ENCODE results near the gene ARL2.
A peak's percentile ranks its signal among the peaks of the same experiment; 100 is the strongest.

ARL2 gene

GRCh38 chr11:65065851-65066250 lies 51.9 kb downstream of the ARL2 start:
- Histone ChIP-seq H3K36me3 (ENCODE audit: control insufficient read depth in 4 of 4, insufficient read depth in 4 of 4, low read length in 3 of 4) (no peaks in the 10 kb centered on the region), H3K4me3 (ENCODE audit: control insufficient read depth in 1 of 7, extremely low read depth in 1 of 7, insufficient read depth in 4 of 7, low read depth in 2 of 7, low read length in 6 of 7) (no peak overlapping the region), H3K9me3 (ENCODE audit: control extremely low read depth in 1 of 5, control insufficient read depth in 4 of 5, insufficient read depth in 2 of 5, low read depth in 1 of 5, low read length in 4 of 5) (no peaks in the 10 kb centered on the region), H3K27me3 (replicated peaks in 2 of 5; ENCODE audit: control insufficient read depth in 4 of 5, insufficient read depth in 5 of 5, low read length in 4 of 5) (no peaks in the 10 kb centered on the region), H3K4me1 (ENCODE audit: control extremely low read depth in 1 of 4, control insufficient read depth in 4 of 4, insufficient read depth in 4 of 4, low read length in 3 of 4) (peaks cover 0 to 2% (median 0%) of the 10 kb centered on the region in 4 experiments), H3K27ac (ENCODE audit: insufficient read depth in 1 of 2, low read depth in 1 of 2, low read length in 2 of 2, poor library complexity in 1 of 2, severe bottlenecking in 2 of 2) (no peak overlapping the region)
- POLR2A ChIA-PET, result interaction anchor here (0.6 kb wide), 1 partner anchor 1436 kb away, joined by 4 read pairs; no protein-coding TSS in a partner anchor
- no peak for DNase-seq
- WGBS (ENCODE audit: insufficient coverage), result 100% methylated on average over 3 of the region's 7 CpGs
- CTCF ChIA-PET, result interaction anchor here (0.6 to 2.9 kb wide), 4 partner anchors 9 to 37 kb away, joined by 3 to 7 read pairs (median 4); no protein-coding TSS in a partner anchor

GRCh38 chr11:65066315-65066714 lies 52.4 kb downstream of the ARL2 start:
- no peaks in the 10 kb centered on the region for H3K27me3 ChIP-seq (replicated peaks in 2 of 5; ENCODE audit: control insufficient read depth in 4 of 5, insufficient read depth in 5 of 5, low read length in 4 of 5)
- no peaks in the 10 kb centered on the region for H3K9me3 ChIP-seq (ENCODE audit: control extremely low read depth in 1 of 5, control insufficient read depth in 4 of 5, insufficient read depth in 2 of 5, low read depth in 1 of 5, low read length in 4 of 5)
- no peak for DNase-seq
- POLR2A ChIA-PET, result interaction anchor here (0.6 kb wide), 1 partner anchor 1435 kb away, joined by 4 read pairs; no protein-coding TSS in a partner anchor
- CTCF ChIA-PET, result interaction anchor here (1.3 to 2.9 kb wide), 3 partner anchors 9 to 11 kb away, joined by 3 to 7 read pairs (median 4); no protein-coding TSS in a partner anchor
- peaks cover 0 to 2% (median 0%) of the 10 kb centered on the region in 4 experiments for H3K4me1 ChIP-seq (ENCODE audit: control extremely low read depth in 1 of 4, control insufficient read depth in 4 of 4, insufficient read depth in 4 of 4, low read length in 3 of 4)
- no peak overlapping the region for H3K27ac ChIP-seq (ENCODE audit: insufficient read depth in 1 of 2, low read depth in 1 of 2, low read length in 2 of 2, poor library complexity in 1 of 2, severe bottlenecking in 2 of 2)
- WGBS (ENCODE audit: insufficient coverage), result 100% methylated on average over 11 of the region's 11 CpGs
- H3K36me3 ChIP-seq (ENCODE audit: control insufficient read depth in 4 of 4, insufficient read depth in 4 of 4, low read length in 3 of 4), result no peaks in the 10 kb centered on the region
- H3K4me3 ChIP-seq (ENCODE audit: control insufficient read depth in 1 of 7, extremely low read depth in 1 of 7, insufficient read depth in 4 of 7, low read depth in 2 of 7, low read length in 6 of 7), result no peak overlapping the region

GRCh38 chr11:65066805-65067291 lies 52.9 kb downstream of the ARL2 start:
- no peaks in the 10 kb centered on the region for H3K27me3 ChIP-seq (replicated peaks in 2 of 5; ENCODE audit: control insufficient read depth in 4 of 5, insufficient read depth in 5 of 5, low read length in 4 of 5)
- WGBS (ENCODE audit: insufficient coverage), result 95% methylated on average over 3 of the region's 4 CpGs
- POLR2A ChIA-PET, result no interaction called here

GRCh38 chr11:65067446-65067845 lies 53.5 kb downstream of the ARL2 start:
- ChIA-PET CTCF (interaction anchor here (2.9 kb wide), 1 partner anchor 10 kb away, joined by 7 read pairs; no protein-coding TSS in a partner anchor), POLR2A (no interaction called here)
- H3K9me3 ChIP-seq (ENCODE audit: control extremely low read depth in 1 of 5, control insufficient read depth in 4 of 5, insufficient read depth in 2 of 5, low read depth in 1 of 5, low read length in 4 of 5), result no peaks in the 10 kb centered on the region
- no peak overlapping the region for H3K27ac ChIP-seq (ENCODE audit: insufficient read depth in 1 of 2, low read depth in 1 of 2, low read length in 2 of 2, poor library complexity in 1 of 2, severe bottlenecking in 2 of 2)
- H3K36me3 ChIP-seq (ENCODE audit: control insufficient read depth in 4 of 4, insufficient read depth in 4 of 4, low read length in 3 of 4), result no peaks in the 10 kb centered on the region
- no peak overlapping the region for H3K4me3 ChIP-seq (ENCODE audit: control insufficient read depth in 1 of 7, extremely low read depth in 1 of 7, insufficient read depth in 4 of 7, low read depth in 2 of 7, low read length in 6 of 7)
- peaks cover 0 to under 1% (median 0%) of the 10 kb centered on the region in 4 experiments for H3K4me1 ChIP-seq (ENCODE audit: control extremely low read depth in 1 of 4, control insufficient read depth in 4 of 4, insufficient read depth in 4 of 4, low read length in 3 of 4)
- DNase-seq, result no peak
- 96% methylated on average over 3 of the region's 10 CpGs for WGBS (ENCODE audit: insufficient coverage)
- H3K27me3 ChIP-seq (replicated peaks in 2 of 5; ENCODE audit: control insufficient read depth in 4 of 5, insufficient read depth in 5 of 5, low read length in 4 of 5), result no peaks in the 10 kb centered on the region

More at GRCh38 chr11:65066805-65067291, 52.9 kb downstream of the ARL2 start:
- CTCF ChIA-PET, result interaction anchor here (1.3 to 2.9 kb wide), 3 partner anchors 9 to 11 kb away, joined by 3 to 7 read pairs (median 4); no protein-coding TSS in a partner anchor
- H3K4me1 ChIP-seq (ENCODE audit: control extremely low read depth in 1 of 4, control insufficient read depth in 4 of 4, insufficient read depth in 4 of 4, low read length in 3 of 4), result peaks cover 0 to 2% (median 0%) of the 10 kb centered on the region in 4 experiments
- no peaks in the 10 kb centered on the region for H3K36me3 ChIP-seq (ENCODE audit: control insufficient read depth in 4 of 4, insufficient read depth in 4 of 4, low read length in 3 of 4)
- no peak overlapping the region for H3K4me3 ChIP-seq (ENCODE audit: control insufficient read depth in 1 of 7, extremely low read depth in 1 of 7, insufficient read depth in 4 of 7, low read depth in 2 of 7, low read length in 6 of 7)
- no peaks in the 10 kb centered on the region for H3K9me3 ChIP-seq (ENCODE audit: control extremely low read depth in 1 of 5, control insufficient read depth in 4 of 5, insufficient read depth in 2 of 5, low read depth in 1 of 5, low read length in 4 of 5)
- no peak overlapping the region for H3K27ac ChIP-seq (ENCODE audit: insufficient read depth in 1 of 2, low read depth in 1 of 2, low read length in 2 of 2, poor library complexity in 1 of 2, severe bottlenecking in 2 of 2)
- DNase-seq, result no peak

GRCh38 chr11:65069217-65069616 lies 55.3 kb downstream of the ARL2 start:
- H3K27me3 ChIP-seq (replicated peaks in 2 of 5; ENCODE audit: control insufficient read depth in 4 of 5, insufficient read depth in 5 of 5, low read length in 4 of 5), result no peaks in the 10 kb centered on the region
- H3K9me3 ChIP-seq (ENCODE audit: control extremely low read depth in 1 of 5, control insufficient read depth in 4 of 5, insufficient read depth in 2 of 5, low read depth in 1 of 5, low read length in 4 of 5), result no peaks in the 10 kb centered on the region
- no peak overlapping the region for H3K4me3 ChIP-seq (ENCODE audit: control insufficient read depth in 1 of 7, extremely low read depth in 1 of 7, insufficient read depth in 4 of 7, low read depth in 2 of 7, low read length in 6 of 7)
- WGBS (ENCODE audit: insufficient coverage), result 19% methylated on average over 6 of the region's 9 CpGs
- H3K36me3 ChIP-seq (ENCODE audit: control insufficient read depth in 4 of 4, insufficient read depth in 4 of 4, low read length in 3 of 4), result no peaks in the 10 kb centered on the region
- H3K4me1 ChIP-seq (ENCODE audit: control extremely low read depth in 1 of 4, control insufficient read depth in 4 of 4, insufficient read depth in 4 of 4, low read length in 3 of 4), result no peaks in the 10 kb centered on the region
- DNase-seq, result peak in 2 of 3 donors; percentile 75 to 76
- H3K27ac ChIP-seq (ENCODE audit: insufficient read depth in 1 of 2, low read depth in 1 of 2, low read length in 2 of 2, poor library complexity in 1 of 2, severe bottlenecking in 2 of 2), result no peak overlapping the region
- ChIA-PET CTCF (interaction anchor here (1.0 to 2.0 kb wide), 7 partner anchors 9 to 55 kb away, joined by 3 to 5 read pairs (median 4); partner anchors contain the start of gene ARL2), POLR2A (interaction anchor here (1.0 to 1.3 kb wide), 2 partner anchors 12 to 55 kb away, joined by 3 to 4 read pairs; no protein-coding TSS in a partner anchor)

Measured in common myeloid progenitor, CD34-positive (primary cell).